ENCODE data around the gene AZGP1. TPM values are rescaled to one million over a fixed set of nuclear protein-coding genes. Genes with fewer than 3 reads are reported as not detected.
"Not testable (repeated sequence)": the region's sequence is repeated elsewhere in the genome, so short reads cannot be mapped to it uniquely, and the experiment has no call there.

The AZGP1 gene
- total RNA-seq, 3 donors from 2014 or later (not counting 1 experiment from before 2014, with no cell fraction given) = not detected

GRCh38 chr7:100013328-100013676 lies 37.5 kb upstream of the AZGP1 start:
- ATAC-seq = no peak
- Histone ChIP-seq H3K27ac (ENCODE audit: low read length) (no peak overlapping the region), H3K9me3 (ENCODE audit: control insufficient read depth, insufficient read depth, low read length) (no peaks in the 10 kb centered on the region), H3K4me1 (ENCODE audit: control insufficient read depth, insufficient read depth, low read length) (peaks cover 19% of the 10 kb centered on the region), H3K36me3 (ENCODE audit: control insufficient read depth, insufficient read depth, low read length) (no peaks in the 10 kb centered on the region), H3K4me3 (ENCODE audit: low read length) (no peak overlapping the region), H3K27me3 (ENCODE audit: control insufficient read depth, insufficient read depth, low read length) (no peaks in the 10 kb centered on the region)
- H3K36me3 Mint-ChIP-seq = no peaks in the 10 kb centered on the region
- WGBS (ENCODE audit: insufficient coverage) = 87% methylated on average over 1 of the region's 3 CpGs
- H3K27me3 Mint-ChIP-seq (ENCODE audit: low read depth in 2 of 2) = peaks cover 5 to 6% of the 10 kb centered on the region in 2 donors
- H3K4me1 Mint-ChIP-seq = peaks cover 18% of the 10 kb centered on the region in 2 donors
- no peaks in the 10 kb centered on the region for H3K9me3 Mint-ChIP-seq
- DNase-seq = no peak
- intact Hi-C loops (cut with micrococcal nuclease) = no loop called here
- no peak overlapping the region for H3K4me3 Mint-ChIP-seq
- no peak overlapping the region for H3K27ac Mint-ChIP-seq
- TF ChIP-seq CTCF (IDR thresholded peaks at IDR 0.05) = no peak

GRCh38 chr7:100012385-100013327 lies 36.8 kb upstream of the AZGP1 start:
- H3K36me3 ChIP-seq (ENCODE audit: control insufficient read depth, insufficient read depth, low read length); H3K4me3 Mint-ChIP-seq; H3K27ac Mint-ChIP-seq; H3K9me3 Mint-ChIP-seq; H3K27ac ChIP-seq (ENCODE audit: low read length); H3K36me3 Mint-ChIP-seq; H3K9me3 ChIP-seq (ENCODE audit: control insufficient read depth, insufficient read depth, low read length); intact Hi-C loops (cut with micrococcal nuclease); H3K4me3 ChIP-seq (ENCODE audit: low read length); H3K27me3 Mint-ChIP-seq (ENCODE audit: low read depth in 2 of 2); H3K27me3 ChIP-seq (ENCODE audit: control insufficient read depth, insufficient read depth, low read length); DNase-seq; ATAC-seq: not testable (repeated sequence)
- WGBS (ENCODE audit: insufficient coverage) = 75% methylated on average over 14 of the region's 14 CpGs
- peaks cover 19% of the 10 kb centered on the region for H3K4me1 ChIP-seq (ENCODE audit: control insufficient read depth, insufficient read depth, low read length)
- H3K4me1 Mint-ChIP-seq = peaks cover 14% of the 10 kb centered on the region in 2 donors

- Histone ChIP-seq H3K9me3 (ENCODE audit: control insufficient read depth, insufficient read depth, low read length) (no peaks in the 10 kb centered on the region), H3K4me1 (ENCODE audit: control insufficient read depth, insufficient read depth, low read length) (peaks cover 14% of the 10 kb centered on the region), H3K4me3 (ENCODE audit: low read length) (no peak overlapping the region), H3K27me3 (ENCODE audit: control insufficient read depth, insufficient read depth, low read length) (no peaks in the 10 kb centered on the region), H3K27ac (ENCODE audit: low read length) (no peak overlapping the region), H3K36me3 (ENCODE audit: control insufficient read depth, insufficient read depth, low read length) (no peaks in the 10 kb centered on the region)
- Mint-ChIP-seq H3K27ac (no peak overlapping the region), H3K4me3 (peak overlapping the region; percentile 13), H3K4me1 (peaks cover 10 to 11% of the 10 kb centered on the region in 2 donors), H3K9me3 (no peaks in the 10 kb centered on the region), H3K36me3 (no peaks in the 10 kb centered on the region), H3K27me3 (ENCODE audit: low read depth in 2 of 2) (peaks cover 5 to 6% of the 10 kb centered on the region in 2 donors)
- ATAC-seq (no peak), DNase-seq (no peak)
- WGBS (ENCODE audit: insufficient coverage) = 92% methylated on average over 2 of the region's 3 CpGs
- intact Hi-C loops (cut with micrococcal nuclease) = no loop called here
- no peak for TF ChIP-seq CTCF (IDR thresholded peaks at IDR 0.05)
Observed at GRCh38 chr7:100011516-100011915, 35.7 kb upstream of the AZGP1 start.

GRCh38 chr7:100010901-100011300 lies 35.1 kb upstream of the AZGP1 start:
- Mint-ChIP-seq H3K27me3 (ENCODE audit: low read depth in 2 of 2) (peaks cover 5 to 6% of the 10 kb centered on the region in 2 donors), H3K27ac (no peak overlapping the region), H3K9me3 (no peaks in the 10 kb centered on the region), H3K36me3 (no peaks in the 10 kb centered on the region), H3K4me1 (peaks cover 4 to 5% of the 10 kb centered on the region in 2 donors), H3K4me3 (no peak overlapping the region)
- DNase-seq = no peak
- H3K36me3 ChIP-seq (ENCODE audit: control insufficient read depth, insufficient read depth, low read length) = no peaks in the 10 kb centered on the region
- no peaks in the 10 kb centered on the region for H3K9me3 ChIP-seq (ENCODE audit: control insufficient read depth, insufficient read depth, low read length)
- no peak for TF ChIP-seq CTCF (IDR thresholded peaks at IDR 0.05)
- 72% methylated on average over 2 of the region's 2 CpGs for WGBS (ENCODE audit: insufficient coverage)
- intact Hi-C loops (cut with micrococcal nuclease) = no loop called here
- H3K4me1 ChIP-seq (ENCODE audit: control insufficient read depth, insufficient read depth, low read length) = peaks cover 8% of the 10 kb centered on the region
- no peak overlapping the region for H3K27ac ChIP-seq (ENCODE audit: low read length)
- no peak overlapping the region for H3K4me3 ChIP-seq (ENCODE audit: low read length)
- no peak for ATAC-seq
- H3K27me3 ChIP-seq (ENCODE audit: control insufficient read depth, insufficient read depth, low read length) = no peaks in the 10 kb centered on the region

GRCh38 chr7:100009952-100010351 lies 34.1 kb upstream of the AZGP1 start:
- H3K27ac Mint-ChIP-seq; H3K36me3 Mint-ChIP-seq; H3K27me3 ChIP-seq (ENCODE audit: control insufficient read depth, insufficient read depth, low read length); ATAC-seq; H3K36me3 ChIP-seq (ENCODE audit: control insufficient read depth, insufficient read depth, low read length); H3K4me3 ChIP-seq (ENCODE audit: low read length); H3K4me1 Mint-ChIP-seq; H3K27ac ChIP-seq (ENCODE audit: low read length); intact Hi-C loops (cut with micrococcal nuclease); H3K9me3 ChIP-seq (ENCODE audit: control insufficient read depth, insufficient read depth, low read length); H3K27me3 Mint-ChIP-seq (ENCODE audit: low read depth in 2 of 2); H3K9me3 Mint-ChIP-seq; DNase-seq; H3K4me1 ChIP-seq (ENCODE audit: control insufficient read depth, insufficient read depth, low read length); H3K4me3 Mint-ChIP-seq: not testable (repeated sequence)
- WGBS (ENCODE audit: insufficient coverage) = 80% methylated on average over 8 of the region's 8 CpGs

Data from natural killer cell (primary cell).